ENCODE data around the gene GPHN. TPM values are rescaled to one million over a fixed set of nuclear protein-coding genes. Genes with fewer than 3 reads are reported as not detected.

Gene GPHN
- total RNA-seq, 1 experiment from 2014 or later: 23.4 TPM

- no peaks in the 10 kb centered on the region for H3K79me2 ChIP-seq (ENCODE audit: low read length)
- ChIA-PET POLR2A (ENCODE audit: unreplicated experiment) (no interaction called here), CTCF (interaction anchor here (0.6 kb wide), 1 partner anchor 143 kb away, joined by 5 read pairs; no protein-coding TSS in a partner anchor)
- 0 out of 2 replicates have a peak overlapping the region, but pooled peaks have one; percentile 6 for H3K4me2 ChIP-seq (ENCODE audit: low read length)
- no peak overlapping the region for H3K9ac ChIP-seq (ENCODE audit: low read length)
- DNase-seq (no peak), ATAC-seq (no peak)
- peaks cover 9% of the 10 kb centered on the region for H3F3A ChIP-seq (ENCODE audit: low read length, unreplicated experiment)
- no TSS peak for BruUV-seq (replicated peaks)
- H3K4me3 ChIP-seq (ENCODE audit: low read length): no peak overlapping the region
- no peaks in the 10 kb centered on the region for H3K9me2 ChIP-seq (replicated peaks; ENCODE audit: low read length)
- peaks cover 2% of the 10 kb centered on the region; the same call in 1 of the 2 replicates for H3K36me3 ChIP-seq (ENCODE audit: low read depth, low read length)
- peaks cover 22% of the 10 kb centered on the region for H3K4me1 ChIP-seq (ENCODE audit: insufficient read depth, low read length)
- intact Hi-C loops (cut with micrococcal nuclease): no loop called here
- no peak overlapping the region for H3K27ac ChIP-seq (ENCODE audit: low read length)
- TF ChIP-seq CTCF (conservative IDR thresholded peaks at IDR 0.05; ENCODE audit: low read depth, low read length) (no peak), EZH2phosphoT487 (IDR thresholded peaks at IDR 0.05; ENCODE audit: borderline replicate concordance, low read length) (no peak), EZH2 (IDR thresholded peaks at IDR 0.05; ENCODE audit: low read length, unreplicated experiment) (no peak)
- no peaks in the 10 kb centered on the region for H4K20me1 ChIP-seq (ENCODE audit: low read length)
- H3K27me3 ChIP-seq (ENCODE audit: low read length): no peaks in the 10 kb centered on the region
- H2AFZ ChIP-seq (ENCODE audit: low read length): no peak overlapping the region
- no peaks in the 10 kb centered on the region for H3K9me3 ChIP-seq (ENCODE audit: low read length)
These were observed 467.3 kb downstream of the GPHN start for GRCh38 chr14:66975251-66975650.

- Histone ChIP-seq H3K4me3 (ENCODE audit: low read length) (no peak overlapping the region), H3K79me2 (ENCODE audit: low read length) (no peaks in the 10 kb centered on the region), H3K9me2 (replicated peaks; ENCODE audit: low read length) (no peaks in the 10 kb centered on the region), H4K20me1 (ENCODE audit: low read length) (no peaks in the 10 kb centered on the region), H3K27ac (ENCODE audit: low read length) (no peak overlapping the region), H3K27me3 (ENCODE audit: low read length) (no peaks in the 10 kb centered on the region), H3K9ac (ENCODE audit: low read length) (no peak overlapping the region), H3K9me3 (ENCODE audit: low read length) (no peaks in the 10 kb centered on the region), H3K36me3 (ENCODE audit: low read depth, low read length) (no peaks in the 10 kb centered on the region), H3K4me2 (ENCODE audit: low read length) (no peak overlapping the region), H2AFZ (ENCODE audit: low read length) (no peak overlapping the region), H3K4me1 (ENCODE audit: insufficient read depth, low read length) (peaks cover 15% of the 10 kb centered on the region), H3F3A (ENCODE audit: low read length, unreplicated experiment) (peaks cover 2% of the 10 kb centered on the region)
- ATAC-seq (no peak), DNase-seq (no peak)
- no peak for TF ChIP-seq EZH2phosphoT487 (IDR thresholded peaks at IDR 0.05; ENCODE audit: borderline replicate concordance, low read length)
- no TSS peak for BruUV-seq (replicated peaks)
- ChIA-PET CTCF (no interaction called here), POLR2A (ENCODE audit: unreplicated experiment) (no interaction called here)
- intact Hi-C loops (cut with micrococcal nuclease): no loop called here
These were observed 471.4 kb downstream of the GPHN start for GRCh38 chr14:66979101-66979974.

- BruUV-seq (replicated peaks): no TSS peak
- no peaks in the 10 kb centered on the region for H3K79me2 ChIP-seq (ENCODE audit: low read length)
- H3K9ac ChIP-seq (ENCODE audit: low read length): no peak overlapping the region
- POLR2A ChIA-PET (ENCODE audit: unreplicated experiment): no interaction called here
- no peak for ATAC-seq
- CTCF ChIA-PET: no interaction called here
- intact Hi-C loops (cut with micrococcal nuclease): no loop called here
- no peaks in the 10 kb centered on the region for H3K27me3 ChIP-seq (ENCODE audit: low read length)
- no peaks in the 10 kb centered on the region for H3K9me2 ChIP-seq (replicated peaks; ENCODE audit: low read length)
- H2AFZ ChIP-seq (ENCODE audit: low read length): no peak overlapping the region
- no peak overlapping the region for H3K4me3 ChIP-seq (ENCODE audit: low read length)
- H3K4me2 ChIP-seq (ENCODE audit: low read length): no peak overlapping the region
- peaks cover 7% of the 10 kb centered on the region for H3K4me1 ChIP-seq (ENCODE audit: insufficient read depth, low read length)
- H3F3A ChIP-seq (ENCODE audit: low read length, unreplicated experiment): no peaks in the 10 kb centered on the region
- DNase-seq: no peak
- H4K20me1 ChIP-seq (ENCODE audit: low read length): no peaks in the 10 kb centered on the region
- no peak overlapping the region for H3K27ac ChIP-seq (ENCODE audit: low read length)
- no peak for TF ChIP-seq EZH2 (IDR thresholded peaks at IDR 0.05; ENCODE audit: low read length, unreplicated experiment)
- no peak for TF ChIP-seq EZH2phosphoT487 (IDR thresholded peaks at IDR 0.05; ENCODE audit: borderline replicate concordance, low read length)
- no peaks in the 10 kb centered on the region for H3K36me3 ChIP-seq (ENCODE audit: low read depth, low read length)
- no peaks in the 10 kb centered on the region for H3K9me3 ChIP-seq (ENCODE audit: low read length)
These were observed 474.3 kb downstream of the GPHN start for GRCh38 chr14:66982247-66982646.

All from PC-3 (cell line).